Measurements from ENCODE around the gene RGS17. TPM values are rescaled to one million over a fixed set of nuclear protein-coding genes. Genes with fewer than 3 reads are reported as not detected.

Gene RGS17
- total RNA-seq, 1 experiment from 2014 or later, result 3.2 TPM

- Histone ChIP-seq H3K4ac (ENCODE audit: low read depth, low read length) (no peak overlapping the region), H4K20me1 (ENCODE audit: control insufficient read depth, insufficient read depth, insufficient read length) (no peaks in the 10 kb centered on the region), H3K4me2 (ENCODE audit: insufficient read depth, insufficient read length, low read length) (no peak overlapping the region), H2BK15ac (ENCODE audit: low read depth, low read length) (no peak overlapping the region), H3K27ac (ENCODE audit: insufficient read length, low read depth, low read length) (no peak overlapping the region), H3K23ac (ENCODE audit: insufficient read length, low read depth, low read length) (no peak overlapping the region), H3K79me2 (ENCODE audit: insufficient read depth, low read length) (no peaks in the 10 kb centered on the region), H3K27me3 (ENCODE audit: insufficient read depth, low read length) (peaks cover 3% of the 10 kb centered on the region; the same call in 1 of the 2 replicates), H2BK12ac (ENCODE audit: insufficient read length, low read depth, low read length) (no peak overlapping the region), H3T11ph (ENCODE audit: low read length) (no peak overlapping the region), H3K18ac (ENCODE audit: insufficient read length, low read depth, low read length) (no peak overlapping the region), H2AFZ (ENCODE audit: low read length) (no peak overlapping the region), H2BK120ac (ENCODE audit: low read depth, low read length, poor library complexity, severe bottlenecking) (no peak overlapping the region), H2BK20ac (ENCODE audit: low read depth, low read length, poor library complexity, severe bottlenecking) (no peak overlapping the region), H4K8ac (replicated peaks; ENCODE audit: insufficient read length, low read depth, low read length) (no peak overlapping the region), H2BK5ac (ENCODE audit: insufficient read length, low read length) (no peak overlapping the region), H3K14ac (ENCODE audit: insufficient read depth, low read length) (no peak overlapping the region), H3K56ac (ENCODE audit: insufficient read length, low read depth, low read length) (no peak overlapping the region), H3K79me1 (ENCODE audit: insufficient read depth, low read depth, low read length, poor library complexity, severe bottlenecking) (no peaks in the 10 kb centered on the region), H3K4me1 (ENCODE audit: insufficient read depth, low read length) (no peaks in the 10 kb centered on the region; the same call in 1 of the 2 replicates), H4K91ac (ENCODE audit: insufficient read length, low read depth, low read length) (no peak overlapping the region), H3K9me3 (ENCODE audit: control insufficient read depth, low read depth, low read length) (no peaks in the 10 kb centered on the region), H3K23me2 (ENCODE audit: insufficient read length, low read depth, low read length, poor library complexity, severe bottlenecking) (peaks cover 5% of the 10 kb centered on the region), H4K5ac (ENCODE audit: insufficient read length, low read depth, low read length) (no peak overlapping the region), H2AK5ac (ENCODE audit: insufficient read length, low read length) (no peak overlapping the region), H3K9ac (ENCODE audit: extremely low read depth, insufficient read length, low read length) (no peak overlapping the region)
- Mint-ChIP-seq H3K27ac (no peak overlapping the region), H3K4me1 (peaks cover 12 to 14% of the 10 kb centered on the region in 2 experiments), H3K27me3 (ENCODE audit: low read depth) (peaks cover 19% of the 10 kb centered on the region), H3K9me3 (no peaks in the 10 kb centered on the region; a peak in 1 of 5 replicates), H3K4me3 (no peak overlapping the region), H3K36me3 (ENCODE audit: insufficient read depth in 1 of 3, low read depth in 3 of 3) (no peaks in the 10 kb centered on the region)
- DNase-seq, result no peak
- TF ChIP-seq, protein P1, sequence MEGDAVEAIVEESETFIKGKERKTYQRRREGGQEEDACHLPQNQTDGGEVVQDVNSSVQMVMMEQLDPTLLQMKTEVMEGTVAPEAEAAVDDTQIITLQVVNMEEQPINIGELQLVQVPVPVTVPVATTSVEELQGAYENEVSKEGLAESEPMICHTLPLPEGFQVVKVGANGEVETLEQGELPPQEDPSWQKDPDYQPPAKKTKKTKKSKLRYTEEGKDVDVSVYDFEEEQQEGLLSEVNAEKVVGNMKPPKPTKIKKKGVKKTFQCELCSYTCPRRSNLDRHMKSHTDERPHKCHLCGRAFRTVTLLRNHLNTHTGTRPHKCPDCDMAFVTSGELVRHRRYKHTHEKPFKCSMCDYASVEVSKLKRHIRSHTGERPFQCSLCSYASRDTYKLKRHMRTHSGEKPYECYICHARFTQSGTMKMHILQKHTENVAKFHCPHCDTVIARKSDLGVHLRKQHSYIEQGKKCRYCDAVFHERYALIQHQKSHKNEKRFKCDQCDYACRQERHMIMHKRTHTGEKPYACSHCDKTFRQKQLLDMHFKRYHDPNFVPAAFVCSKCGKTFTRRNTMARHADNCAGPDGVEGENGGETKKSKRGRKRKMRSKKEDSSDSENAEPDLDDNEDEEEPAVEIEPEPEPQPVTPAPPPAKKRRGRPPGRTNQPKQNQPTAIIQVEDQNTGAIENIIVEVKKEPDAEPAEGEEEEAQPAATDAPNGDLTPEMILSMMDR (conservative IDR thresholded peaks at IDR 0.05), result no peak
Measured at GRCh38 chr6:153125032-153125431, 6.0 kb downstream of the RGS17 start.
